Activated naive CD8-positive, alpha-beta T cell (primary cell): ENCODE data around the gene IL9R.
A peak's percentile ranks its signal among the peaks of the same experiment; 100 is the strongest.
"Not testable (repeated sequence)": the region's sequence is repeated elsewhere in the genome, so short reads cannot be mapped to it uniquely, and the experiment has no call there.

ENCODE experiments used
- H3K27ac Mint-ChIP-seq: one replicate; pipeline ENCODE4 v1.8.0; 2021; ENCODE audit warnings: mixed read lengths
- H3K27me3 Mint-ChIP-seq: one replicate; pipeline ENCODE4 v1.8.0; 2021; ENCODE audit warnings: mixed read lengths
- H3K36me3 Mint-ChIP-seq: one replicate; pipeline ENCODE4 v1.8.0; 2021; ENCODE audit warnings: mixed read lengths
- H3K4me1 Mint-ChIP-seq: one replicate; pipeline ENCODE4 v1.8.0; 2021; ENCODE audit warnings: low read depth, mixed read lengths
- H3K4me3 Mint-ChIP-seq: one replicate; pipeline ENCODE4 v1.8.0; 2021; ENCODE audit warnings: mild to moderate bottlenecking, mixed read lengths
- H3K9me3 Mint-ChIP-seq: one replicate; pipeline ENCODE4 v1.8.0; 2021; ENCODE audit warnings: low read depth, mixed read lengths

IL9R gene

DNA sequence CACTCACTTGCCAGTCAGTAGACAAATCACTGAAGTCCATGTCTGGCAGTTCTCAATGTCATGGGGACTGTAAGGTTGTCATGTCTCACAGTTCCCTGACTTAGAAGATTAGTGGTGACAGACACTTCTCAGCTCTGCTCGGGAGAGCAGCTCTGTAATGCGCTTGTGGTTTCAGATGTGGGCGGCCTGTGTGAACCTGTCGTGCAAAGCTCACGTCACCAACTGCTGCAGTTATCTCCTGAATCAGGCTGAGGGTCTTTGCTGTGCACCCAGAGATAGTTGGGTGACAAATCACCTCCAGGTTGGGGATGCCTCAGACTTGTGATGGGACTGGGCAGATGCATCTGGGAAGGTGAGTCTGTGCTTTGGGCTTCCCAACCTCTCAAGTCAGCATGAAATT lies at the start of gene IL9R:
Gene IL9R, plus strand, starts transcription at position 261 of the 400 bp plus-strand sequence. Its CDS starts 64 bp downstream, at position 325.
- Mint-ChIP-seq H3K4me1 (peaks cover 22% of the 10 kb centered on the region), H3K27ac (peak within 1 kb of the TSS; percentile 50), H3K9me3 (no peaks in the 10 kb centered on the region), H3K4me3 (peak within 1 kb of the TSS; percentile 14), H3K27me3 (no peaks in the 10 kb centered on the region), H3K36me3 (no peaks in the 10 kb centered on the region)

DNA sequence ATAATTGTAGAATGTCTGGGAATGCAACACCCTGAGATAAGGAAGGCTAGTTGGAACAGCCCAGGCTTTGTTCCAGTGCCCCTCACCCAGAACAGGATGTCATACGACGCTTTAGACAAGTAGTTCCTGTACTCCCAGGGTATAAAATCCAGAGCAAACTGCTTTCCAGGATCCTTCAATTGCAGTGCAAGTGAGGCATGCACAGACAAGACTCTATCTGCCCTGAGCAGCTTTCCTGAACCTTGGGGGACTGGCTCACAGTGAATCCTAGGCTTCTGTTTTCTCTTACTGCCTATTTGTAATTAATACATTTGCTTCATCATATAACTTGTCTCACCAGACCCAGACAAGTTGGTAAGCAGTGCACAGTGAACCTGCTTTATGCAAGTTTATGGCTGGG lies 48.4 kb upstream of the IL9R start:
- Mint-ChIP-seq H3K4me3 (no peak overlapping the region), H3K9me3 (peaks cover 4% of the 10 kb centered on the region), H3K4me1 (no peaks in the 10 kb centered on the region), H3K36me3 (peaks cover 8% of the 10 kb centered on the region), H3K27ac (no peak overlapping the region), H3K27me3 (no peaks in the 10 kb centered on the region)

DNA sequence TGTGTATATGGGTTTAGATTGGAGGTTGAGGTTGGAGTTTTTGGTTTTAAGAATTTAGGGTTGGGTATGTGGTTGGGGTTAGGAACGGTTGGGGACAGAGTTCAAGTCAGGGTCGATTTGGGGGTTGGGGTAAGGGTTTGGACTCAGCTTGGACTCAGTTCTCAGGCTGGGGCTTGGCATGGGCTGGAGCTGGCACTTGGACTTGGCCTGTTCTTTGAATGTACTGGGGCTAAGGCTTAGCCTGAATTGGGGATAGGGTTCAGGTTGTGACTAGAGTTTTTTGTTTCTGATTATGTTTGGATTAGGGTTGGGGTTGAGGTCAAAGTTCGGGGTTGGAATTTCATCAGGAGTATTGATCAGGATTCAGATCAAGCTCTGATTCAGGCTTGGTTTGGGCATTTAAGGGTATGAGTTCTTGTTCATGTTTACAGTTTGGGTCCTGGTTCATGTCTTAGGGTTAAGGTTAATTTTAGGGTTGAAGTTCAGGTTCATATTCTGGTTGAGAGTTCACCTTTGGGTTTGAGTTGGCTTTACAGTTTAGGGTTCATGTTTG lies 46.2 kb upstream of the IL9R start:
- Mint-ChIP-seq H3K27ac (no peak overlapping the region), H3K4me1 (no peaks in the 10 kb centered on the region), H3K4me3 (no peak overlapping the region)

DNA sequence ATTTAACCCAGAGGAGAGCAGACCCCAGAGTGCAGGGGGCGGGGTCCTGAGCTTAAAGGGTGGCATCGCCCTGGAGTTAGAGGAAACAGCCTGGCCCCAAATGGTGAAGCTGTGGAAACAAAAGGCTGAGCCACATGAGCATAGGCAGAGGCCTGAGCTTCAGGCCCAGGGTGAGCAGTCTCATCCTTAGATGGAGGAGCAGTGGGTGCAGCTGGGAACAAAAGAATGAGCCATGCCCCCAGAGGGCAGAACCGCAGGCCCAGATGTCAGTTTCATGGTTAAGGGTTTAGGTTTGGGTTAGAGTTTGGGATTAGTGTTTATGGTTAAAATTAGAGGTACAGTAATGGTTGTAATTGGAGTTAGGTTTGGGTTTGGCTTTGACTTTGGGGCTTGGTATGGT lies 44.4 kb upstream of the IL9R start:
- Mint-ChIP-seq H3K9me3 (no peaks in the 10 kb centered on the region), H3K4me3 (no peak overlapping the region), H3K36me3 (peaks cover 3% of the 10 kb centered on the region), H3K4me1 (no peaks in the 10 kb centered on the region), H3K27me3 (peaks cover 2% of the 10 kb centered on the region), H3K27ac (no peak overlapping the region)

More for the DNA sequence above, 46.2 kb upstream of the IL9R start:
- Mint-ChIP-seq H3K27me3 (peaks cover 2% of the 10 kb centered on the region), H3K36me3 (peaks cover 3% of the 10 kb centered on the region), H3K9me3 (no peaks in the 10 kb centered on the region)

GRCh38 chrX:155954793-155955192 lies 42.7 kb upstream of the IL9R start:
- Mint-ChIP-seq H3K4me1 (no peaks in the 10 kb centered on the region), H3K27ac (no peak overlapping the region), H3K4me3 (no peak overlapping the region), H3K9me3 (no peaks in the 10 kb centered on the region), H3K36me3 (peaks cover 3% of the 10 kb centered on the region), H3K27me3 (peaks cover 2% of the 10 kb centered on the region)

- peaks cover 2% of the 10 kb centered on the region for H3K27me3 Mint-ChIP-seq
- no peak overlapping the region for H3K4me3 Mint-ChIP-seq
- H3K36me3 Mint-ChIP-seq = peaks cover 3% of the 10 kb centered on the region
- no peaks in the 10 kb centered on the region for H3K9me3 Mint-ChIP-seq
- H3K4me1 Mint-ChIP-seq = no peaks in the 10 kb centered on the region
- H3K27ac Mint-ChIP-seq = no peak overlapping the region
Observed at GRCh38 chrX:155956099-155956498, 41.4 kb upstream of the IL9R start.

DNA sequence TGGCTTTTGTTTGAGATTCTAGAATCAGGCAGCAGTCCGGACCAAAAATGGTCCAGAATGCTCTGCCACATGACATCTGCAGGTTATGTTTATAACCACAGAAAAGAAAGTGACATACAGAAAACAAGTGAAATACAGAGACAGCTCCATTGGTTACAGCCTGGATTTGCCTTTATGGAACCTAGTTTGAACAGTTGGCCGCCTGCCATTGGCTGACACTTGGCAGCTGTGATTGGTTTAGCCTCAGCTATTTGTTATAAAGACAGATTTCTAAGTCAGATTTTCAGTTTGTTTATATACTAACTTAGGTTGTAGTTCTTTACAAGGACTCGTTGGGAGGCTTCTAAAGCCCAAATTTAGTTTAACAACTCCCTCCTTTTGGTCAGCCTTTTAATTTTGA lies 40.8 kb upstream of the IL9R start:
- H3K36me3 Mint-ChIP-seq = peaks cover 3% of the 10 kb centered on the region
- H3K27ac Mint-ChIP-seq = no peak overlapping the region
- H3K27me3 Mint-ChIP-seq = peaks cover 3% of the 10 kb centered on the region
- no peaks in the 10 kb centered on the region for H3K4me1 Mint-ChIP-seq
- no peak overlapping the region for H3K4me3 Mint-ChIP-seq
- no peaks in the 10 kb centered on the region for H3K9me3 Mint-ChIP-seq

DNA sequence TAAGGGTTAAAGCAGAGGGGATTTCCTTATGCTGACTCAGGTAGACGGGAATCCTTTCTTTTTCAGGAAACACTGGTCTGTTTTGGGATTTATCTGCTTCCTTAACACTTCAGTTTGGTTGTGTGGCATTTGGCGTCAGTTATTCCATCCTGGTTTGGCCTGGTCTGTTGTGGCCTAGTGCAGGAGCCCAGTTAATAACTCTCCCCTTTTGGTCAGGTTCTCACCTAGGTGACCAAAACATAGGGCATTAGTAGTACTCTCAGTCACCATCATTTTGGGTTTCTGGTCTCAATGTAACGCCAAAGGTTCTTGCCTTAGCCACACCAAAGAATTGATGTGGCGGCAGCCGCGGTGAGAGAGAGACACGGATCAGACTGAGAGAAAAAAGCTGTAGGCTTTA lies 39.7 kb upstream of the IL9R start:
- Mint-ChIP-seq H3K36me3 (peaks cover 3% of the 10 kb centered on the region), H3K9me3 (no peaks in the 10 kb centered on the region), H3K4me3 (no peak overlapping the region), H3K4me1 (no peaks in the 10 kb centered on the region), H3K27ac (no peak overlapping the region), H3K27me3 (peaks cover 7% of the 10 kb centered on the region)

GRCh38 chrX:155959018-155959587 lies 38.4 kb upstream of the IL9R start:
- no peak overlapping the region for H3K4me3 Mint-ChIP-seq
- H3K9me3 Mint-ChIP-seq = peaks cover 5% of the 10 kb centered on the region
- peaks cover 6% of the 10 kb centered on the region for H3K36me3 Mint-ChIP-seq
- no peak overlapping the region for H3K27ac Mint-ChIP-seq
- no peaks in the 10 kb centered on the region for H3K4me1 Mint-ChIP-seq
- H3K27me3 Mint-ChIP-seq = peaks cover 8% of the 10 kb centered on the region

GRCh38 chrX:155962906-155963305 lies 34.6 kb upstream of the IL9R start:
- Mint-ChIP-seq H3K27ac (no peak overlapping the region), H3K9me3 (peaks cover 5% of the 10 kb centered on the region), H3K27me3 (peaks cover 11% of the 10 kb centered on the region), H3K4me1 (no peaks in the 10 kb centered on the region), H3K36me3 (peaks cover 3% of the 10 kb centered on the region), H3K4me3 (no peak overlapping the region)

DNA sequence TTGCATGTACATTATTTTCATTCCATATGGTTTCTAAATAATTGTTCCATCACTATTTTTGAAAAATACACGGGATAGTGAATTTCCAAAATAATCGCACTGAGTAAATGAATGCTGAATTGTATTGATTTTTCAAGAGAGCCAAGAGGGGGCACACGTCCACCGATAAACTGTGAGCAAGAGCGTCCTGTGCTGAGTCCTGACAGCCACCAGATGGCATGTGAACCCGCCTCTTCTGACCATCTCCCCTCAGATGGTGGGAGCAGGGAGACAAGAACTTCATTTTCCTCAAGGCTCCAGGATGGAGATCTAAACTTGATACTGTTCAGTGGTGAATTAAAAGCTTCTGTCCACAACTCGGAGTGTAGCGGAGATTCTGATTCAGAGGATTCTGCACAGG lies 30.6 kb upstream of the IL9R start:
- Mint-ChIP-seq H3K4me1 (no peaks in the 10 kb centered on the region), H3K9me3 (peaks cover 24% of the 10 kb centered on the region), H3K27ac (no peak overlapping the region), H3K27me3 (peaks cover 21% of the 10 kb centered on the region), H3K4me3 (no peak overlapping the region), H3K36me3 (peaks cover 4% of the 10 kb centered on the region)

GRCh38 chrX:155967653-155968325 lies 29.7 kb upstream of the IL9R start:
- no peak overlapping the region for H3K27ac Mint-ChIP-seq
- peaks cover 4% of the 10 kb centered on the region for H3K36me3 Mint-ChIP-seq
- no peak overlapping the region for H3K4me3 Mint-ChIP-seq
- H3K27me3 Mint-ChIP-seq = peaks cover 20% of the 10 kb centered on the region
- peaks cover 24% of the 10 kb centered on the region for H3K9me3 Mint-ChIP-seq
- no peaks in the 10 kb centered on the region for H3K4me1 Mint-ChIP-seq

- Mint-ChIP-seq H3K4me3 (no peak overlapping the region), H3K4me1 (no peaks in the 10 kb centered on the region), H3K27me3 (peaks cover 20% of the 10 kb centered on the region), H3K36me3 (peaks cover 4% of the 10 kb centered on the region), H3K27ac (no peak overlapping the region), H3K9me3 (peaks cover 24% of the 10 kb centered on the region)
Observed at GRCh38 chrX:155968326-155968661, 29.2 kb upstream of the IL9R start.

DNA sequence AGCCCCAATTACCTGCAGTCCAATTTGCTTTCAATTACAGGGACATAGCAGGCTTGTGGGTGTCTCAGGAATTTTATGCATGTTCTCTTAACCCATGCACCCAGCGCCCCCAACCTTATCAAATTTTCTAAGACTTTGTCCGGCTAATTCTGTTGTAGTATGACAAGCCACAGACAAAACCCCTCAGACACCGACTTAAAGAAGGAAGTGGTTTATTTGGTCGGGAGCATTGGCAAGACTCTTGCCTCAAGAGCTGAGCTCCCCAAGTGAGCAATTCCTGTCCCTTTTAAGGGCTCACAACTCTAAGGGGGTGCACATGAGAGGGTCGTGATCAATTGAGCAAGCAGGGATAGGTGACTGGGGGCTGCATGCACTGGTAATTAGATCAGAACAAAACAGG lies 28.7 kb upstream of the IL9R start:
- H3K4me3 Mint-ChIP-seq = no peak overlapping the region
- no peaks in the 10 kb centered on the region for H3K4me1 Mint-ChIP-seq
- H3K27ac Mint-ChIP-seq = no peak overlapping the region
- peaks cover 4% of the 10 kb centered on the region for H3K36me3 Mint-ChIP-seq
- H3K9me3 Mint-ChIP-seq = peaks cover 22% of the 10 kb centered on the region
- peaks cover 20% of the 10 kb centered on the region for H3K27me3 Mint-ChIP-seq

DNA sequence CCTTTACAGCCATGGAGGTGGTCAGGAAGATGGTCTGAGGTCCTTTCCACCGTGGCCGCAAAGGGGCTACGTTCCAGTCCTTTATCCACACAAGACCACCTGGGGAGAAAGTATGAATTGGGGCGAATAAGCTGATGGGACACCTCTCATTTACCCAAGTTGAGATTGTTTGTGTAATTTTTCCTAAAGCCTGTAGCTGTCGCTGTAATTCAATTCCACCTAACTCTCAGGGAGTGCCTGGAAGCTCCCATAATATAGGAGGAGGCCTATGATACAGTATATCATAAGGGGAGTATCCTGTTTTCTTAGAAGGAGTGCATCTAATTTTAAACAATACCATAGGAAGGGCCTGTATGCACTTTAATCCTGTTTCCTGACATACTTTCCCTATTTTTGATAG lies 25.8 kb upstream of the IL9R start:
- H3K4me3 Mint-ChIP-seq, H3K27ac Mint-ChIP-seq, H3K4me1 Mint-ChIP-seq, H3K36me3 Mint-ChIP-seq: not testable (repeated sequence)
- Mint-ChIP-seq H3K9me3 (peaks cover 19% of the 10 kb centered on the region), H3K27me3 (peaks cover 18% of the 10 kb centered on the region)

GRCh38 chrX:155972241-155972640 lies 25.3 kb upstream of the IL9R start:
- Mint-ChIP-seq H3K27me3 (peaks cover 14% of the 10 kb centered on the region), H3K9me3 (peaks cover 19% of the 10 kb centered on the region)
- H3K4me1 Mint-ChIP-seq, H3K4me3 Mint-ChIP-seq, H3K27ac Mint-ChIP-seq, H3K36me3 Mint-ChIP-seq: not testable (repeated sequence)
